Thoracic aorta endothelial cell (primary cell): ENCODE measurements around the gene SNX4. TPM values are rescaled to one million over a fixed set of nuclear protein-coding genes. Genes with fewer than 3 reads are reported as not detected.

Source experiments
- small RNA-seq: library from RNA; depleted of rRNA; stranded (forward); fragments of <200 nt; gene quantifications from one replicate; pipeline ENCODE3, GENCODE V24; 2012
- total RNA-seq: library from RNA; depleted of rRNA; stranded (reverse); fragments of >200 nt; gene quantifications from 2 replicates; pipeline ENCODE4 v1.2.3, GENCODE V29; 2012

Gene SNX4
- total RNA-seq = 49.6 and 60.1 TPM in 2 replicates

GRCh38 chr3:125519678-125520562, at the start of gene SNX4:
TSS of gene SNX4 (minus strand) at chr3:125520202. CDS start at chr3:125520172, 30 bp downstream.

Small RNAs within 50 kb of the gene (small RNA-seq; reads per million reads assigned to genes)
- gene RF00019 = not detected

Other genes starting within 250 kb of the SNX4 start
- gene ZNF148, start 144.9 kb downstream of the SNX4 start, total RNA-seq = 41.2 and 42.8 TPM in 2 replicates
- 15.4 and 17.2 TPM in 2 replicates for gene OSBPL11, start 75.3 kb upstream of the SNX4 start, total RNA-seq